HG03108 (cell line): ENCODE data around the gene TMEM151B.

ENCODE experiments used
- ATAC-seq: cut with Tn5 transposase; IDR thresholded peaks from one replicate; pipeline ENCODE4 v1.9.1; 2021; ENCODE audit warnings: moderate library complexity; ENCODE audit not compliant: unreplicated experiment

Gene TMEM151B

DNA sequence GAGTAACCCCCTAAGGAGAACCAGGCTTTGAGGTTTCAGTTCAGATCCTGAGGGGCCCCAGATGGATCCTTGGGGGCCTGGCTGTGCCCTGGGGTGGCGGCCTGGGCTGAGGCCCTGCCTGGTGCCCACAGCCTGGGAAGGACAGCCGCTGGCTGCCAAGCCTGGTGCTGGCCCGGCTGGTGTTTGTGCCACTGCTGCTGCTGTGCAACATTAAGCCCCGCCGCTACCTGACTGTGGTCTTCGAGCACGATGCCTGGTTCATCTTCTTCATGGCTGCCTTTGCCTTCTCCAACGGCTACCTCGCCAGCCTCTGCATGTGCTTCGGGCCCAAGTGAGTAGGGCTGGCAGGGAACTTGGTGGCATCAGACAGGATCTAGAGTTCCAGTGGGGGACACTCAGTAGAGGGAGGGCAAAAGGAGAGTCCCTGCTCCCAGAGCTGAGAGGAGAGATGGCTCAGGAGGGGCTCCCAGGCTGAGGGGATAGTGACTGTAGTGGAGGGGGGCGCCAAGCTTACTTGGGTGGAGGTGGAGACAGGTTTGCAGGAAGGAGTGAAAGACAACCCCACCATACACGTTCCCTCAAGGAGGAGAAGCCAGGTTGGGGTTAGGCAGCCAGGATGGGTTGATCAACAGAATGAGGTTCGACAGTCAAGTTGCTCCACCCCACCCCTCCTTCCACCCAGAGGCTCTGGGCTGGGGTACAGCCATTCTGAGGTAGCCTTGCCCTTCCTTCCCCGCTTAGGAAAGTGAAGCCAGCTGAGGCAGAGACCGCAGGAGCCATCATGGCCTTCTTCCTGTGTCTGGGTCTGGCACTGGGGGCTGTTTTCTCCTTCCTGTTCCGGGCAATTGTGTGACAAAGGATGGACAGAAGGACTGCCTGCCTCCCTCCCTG lies 37.3 kb upstream of the TMEM151B start:
- no peak for ATAC-seq

DNA sequence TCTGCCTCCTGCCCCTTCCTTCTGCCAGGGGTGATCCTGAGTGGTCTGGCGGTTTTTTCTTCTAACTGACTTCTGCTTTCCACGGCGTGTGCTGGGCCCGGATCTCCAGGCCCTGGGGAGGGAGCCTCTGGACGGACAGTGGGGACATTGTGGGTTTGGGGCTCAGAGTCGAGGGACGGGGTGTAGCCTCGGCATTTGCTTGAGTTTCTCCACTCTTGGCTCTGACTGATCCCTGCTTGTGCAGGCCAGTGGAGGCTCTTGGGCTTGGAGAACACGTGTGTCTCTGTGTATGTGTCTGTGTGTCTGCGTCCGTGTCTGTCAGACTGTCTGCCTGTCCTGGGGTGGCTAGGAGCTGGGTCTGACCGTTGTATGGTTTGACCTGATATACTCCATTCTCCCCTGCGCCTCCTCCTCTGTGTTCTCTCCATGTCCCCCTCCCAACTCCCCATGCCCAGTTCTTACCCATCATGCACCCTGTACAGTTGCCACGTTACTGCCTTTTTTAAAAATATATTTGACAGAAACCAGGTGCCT lies 36.6 kb upstream of the TMEM151B start:
- no peak for ATAC-seq

DNA sequence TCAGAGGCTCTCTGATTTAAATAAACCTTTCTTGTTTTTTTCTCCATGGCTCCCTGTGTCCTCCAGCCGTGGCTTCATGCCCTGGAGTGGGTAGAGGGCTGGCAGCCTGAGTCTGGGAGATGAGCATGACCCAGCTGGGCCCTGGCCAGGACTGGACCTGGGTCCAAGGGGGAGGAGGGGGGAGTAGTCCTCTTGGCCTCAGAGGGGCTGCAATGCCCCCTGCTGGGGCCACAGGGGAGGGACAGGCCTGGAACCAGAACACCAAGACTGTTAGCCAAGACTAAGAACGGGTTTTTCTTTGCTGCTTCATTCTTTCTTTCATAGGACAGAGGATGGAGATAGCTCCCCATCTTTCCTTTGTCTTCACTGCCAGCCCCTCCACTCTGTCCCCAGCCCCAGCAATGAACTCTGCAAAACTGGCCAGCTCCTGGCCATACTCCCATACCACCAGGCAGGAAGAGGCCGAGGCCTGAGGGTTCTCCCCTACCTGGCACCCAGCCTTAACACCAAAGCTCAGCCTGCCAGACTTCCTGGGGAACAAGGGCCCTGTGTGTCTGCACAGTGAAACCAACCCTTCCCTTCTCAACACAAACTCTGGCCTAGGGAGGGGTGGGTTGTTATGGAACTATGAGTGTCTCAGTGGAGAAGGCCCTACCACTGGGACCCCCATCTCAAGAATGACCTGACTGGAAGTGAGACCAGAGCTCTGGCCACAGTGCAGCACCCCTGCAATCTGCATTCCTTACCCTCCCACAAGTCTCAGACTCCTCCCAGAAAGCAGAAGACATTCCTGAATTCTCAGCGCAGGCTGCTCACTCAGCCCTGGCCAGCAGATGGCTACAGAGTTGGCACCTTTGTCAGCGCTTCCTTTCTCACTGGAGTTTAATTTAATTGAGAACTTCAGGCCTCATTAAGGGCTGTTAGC lies 35.9 kb upstream of the TMEM151B start:
- no peak for ATAC-seq

DNA sequence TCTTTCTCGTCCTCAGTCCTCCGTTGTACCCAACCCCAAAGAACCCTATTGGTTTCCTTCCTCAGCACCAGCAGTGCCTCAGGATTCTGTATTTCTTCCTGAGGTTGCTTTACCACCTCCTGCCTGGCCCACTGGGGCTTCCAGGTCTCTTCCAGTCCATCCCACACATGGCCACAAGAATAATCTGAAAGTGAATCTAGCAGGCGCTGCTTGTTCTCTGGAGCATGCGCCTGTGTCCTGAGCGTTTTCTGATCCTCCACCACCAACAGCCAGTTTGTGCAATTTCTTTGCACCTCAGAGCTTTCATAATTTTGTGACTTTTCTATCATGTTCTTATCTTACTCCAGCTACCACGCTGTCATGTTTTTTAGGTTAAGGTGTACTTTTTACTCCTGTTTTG lies 35.0 kb upstream of the TMEM151B start:
- ATAC-seq, result no peak

DNA sequence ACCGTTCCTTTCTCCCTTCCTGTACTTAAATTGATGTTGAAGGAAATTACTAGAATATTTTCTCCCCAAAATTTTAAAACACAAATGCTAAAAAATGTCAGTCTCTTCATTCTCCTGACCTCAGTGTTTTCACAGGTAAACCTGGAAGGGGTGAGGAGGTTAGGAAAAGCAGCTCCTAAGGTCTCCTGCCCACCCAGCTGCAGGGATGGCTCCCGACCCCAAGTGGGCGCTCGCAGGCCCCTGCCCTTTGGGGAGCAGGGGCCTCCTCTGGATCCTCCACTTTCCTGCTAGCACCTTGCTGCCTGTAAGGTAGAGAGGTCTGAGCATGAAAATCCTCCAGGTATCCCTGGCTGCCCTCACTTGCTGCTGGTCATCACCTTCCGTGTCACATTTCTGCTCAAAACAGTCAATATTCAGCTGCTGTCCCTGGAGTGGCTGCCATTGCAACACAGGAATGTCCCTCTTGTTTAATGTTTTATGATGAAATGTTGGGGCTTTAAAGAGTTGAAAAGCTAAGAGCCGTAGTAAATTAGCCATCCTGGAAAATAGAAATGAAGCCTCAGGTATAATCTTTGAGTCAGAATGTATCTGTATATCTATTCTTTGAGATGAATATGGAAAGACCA lies 34.2 kb upstream of the TMEM151B start:
- no peak for ATAC-seq

DNA sequence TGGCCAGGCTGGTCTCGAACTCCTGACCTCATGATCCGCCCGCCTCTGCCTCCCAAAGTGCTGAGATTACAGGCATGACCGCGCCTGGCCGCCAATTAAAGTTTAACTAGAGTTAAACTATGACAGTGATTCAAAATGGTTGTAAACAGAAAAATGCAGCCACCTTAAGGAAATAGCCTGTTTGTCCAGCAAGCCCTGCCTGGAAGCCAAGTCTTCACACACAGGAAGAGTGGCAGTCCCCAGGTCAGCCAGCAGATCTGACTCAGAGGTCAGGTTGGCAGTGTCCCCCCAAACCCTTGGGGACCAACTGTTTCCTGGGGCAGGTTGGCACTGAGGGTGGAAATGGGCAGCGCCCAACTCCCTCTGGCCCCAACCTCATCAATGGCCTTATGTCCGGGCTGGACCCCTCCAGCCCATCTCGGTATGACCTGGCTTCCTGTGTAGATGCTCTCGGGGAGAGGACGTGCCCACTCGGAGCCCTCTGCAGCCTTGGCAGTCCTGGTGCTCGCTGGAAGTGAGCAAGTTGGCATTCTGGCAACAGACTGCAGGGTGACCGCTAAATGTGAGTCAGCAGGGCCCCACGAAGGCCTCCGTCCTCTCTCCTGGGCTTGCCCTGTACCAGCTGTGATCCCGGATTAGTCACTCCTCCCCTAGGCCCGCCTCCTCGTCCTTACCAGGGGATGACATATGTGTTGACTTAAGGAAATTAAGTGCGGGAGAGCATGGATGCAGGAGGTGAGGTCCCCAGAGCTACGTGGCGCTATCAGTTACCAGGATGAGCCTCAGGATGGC lies 33.0 kb upstream of the TMEM151B start:
- ATAC-seq, result peak; percentile 58

DNA sequence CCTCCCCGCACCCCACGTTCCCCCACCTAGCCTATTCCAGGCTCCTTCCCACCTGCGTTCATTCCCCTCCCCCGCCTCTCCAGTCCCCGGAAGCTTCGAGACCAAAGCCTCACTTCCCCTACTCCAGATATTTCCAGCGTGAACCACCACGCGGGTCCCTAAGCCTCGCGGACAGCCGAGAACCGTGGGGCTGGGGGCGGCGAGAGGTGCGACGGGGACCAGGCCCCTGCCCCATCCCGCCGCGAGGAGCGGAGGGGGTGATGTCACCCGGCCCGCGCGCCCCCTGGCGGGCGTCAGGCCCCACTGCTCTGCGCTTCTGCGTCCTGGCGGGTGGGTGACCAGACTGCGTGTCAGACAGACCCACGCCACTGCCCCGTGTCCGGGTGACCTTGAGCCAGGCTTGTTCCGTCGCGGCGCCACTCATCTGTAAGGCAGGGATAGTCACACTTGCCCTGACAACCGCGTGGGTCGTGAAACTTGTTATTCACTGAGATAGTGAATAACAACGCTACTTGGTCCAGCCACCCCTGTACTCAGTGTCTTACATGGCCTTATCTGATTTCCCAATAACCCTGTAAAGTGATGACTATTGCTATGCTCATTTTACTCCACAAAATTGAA lies 32.3 kb upstream of the TMEM151B start:
- ATAC-seq, result peak; percentile 67

DNA sequence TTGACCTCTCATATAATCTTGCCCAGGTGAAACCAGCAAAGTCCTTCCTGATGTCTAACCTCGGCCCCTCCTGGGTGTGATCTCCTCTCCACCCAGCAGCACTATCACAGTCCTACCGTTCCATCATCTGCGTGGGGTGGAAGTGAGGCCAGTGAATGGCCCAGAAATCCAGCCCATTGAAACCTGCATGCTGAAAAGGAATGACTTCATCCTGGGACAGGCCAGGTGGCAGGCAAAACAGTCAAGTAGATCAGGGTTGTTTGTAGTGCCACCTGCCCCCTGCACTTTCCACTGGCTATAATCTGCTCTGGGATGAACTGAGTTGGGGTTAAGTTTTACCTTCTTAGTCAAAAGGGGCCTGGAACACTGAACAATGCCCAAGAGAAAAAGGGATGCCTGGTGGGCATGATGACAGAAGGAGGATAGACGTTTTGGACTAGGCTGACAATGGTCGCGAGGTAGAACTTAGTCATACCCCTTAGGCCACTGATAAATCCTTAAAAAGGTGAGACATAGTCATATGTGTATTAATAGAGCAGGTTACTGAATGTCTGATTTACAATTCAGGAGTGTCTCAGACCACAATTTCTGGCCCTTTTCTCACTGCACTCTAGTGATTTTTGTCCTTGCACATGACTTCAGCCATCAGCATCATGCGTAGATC lies 31.4 kb upstream of the TMEM151B start:
- no peak for ATAC-seq

DNA sequence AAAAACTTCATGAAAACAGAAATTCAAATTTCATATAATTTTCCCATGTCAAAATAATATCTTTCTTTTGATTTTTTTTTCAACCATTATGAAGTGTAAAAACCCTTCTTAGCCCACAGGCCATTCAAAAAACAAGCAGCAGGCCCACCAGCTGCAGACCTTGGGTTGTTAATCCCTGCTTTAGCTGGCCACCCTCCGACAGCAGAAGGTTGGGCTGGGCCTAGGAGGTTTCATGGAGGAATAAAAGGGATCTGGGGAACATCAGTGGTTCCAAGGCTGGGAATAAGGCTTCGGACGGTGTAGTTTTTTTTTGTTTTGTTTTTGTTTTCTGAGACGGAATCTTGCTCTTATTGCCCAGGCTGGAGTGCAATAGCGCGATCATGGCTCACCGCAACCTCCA lies 26.9 kb upstream of the TMEM151B start:
- no peak for ATAC-seq

DNA sequence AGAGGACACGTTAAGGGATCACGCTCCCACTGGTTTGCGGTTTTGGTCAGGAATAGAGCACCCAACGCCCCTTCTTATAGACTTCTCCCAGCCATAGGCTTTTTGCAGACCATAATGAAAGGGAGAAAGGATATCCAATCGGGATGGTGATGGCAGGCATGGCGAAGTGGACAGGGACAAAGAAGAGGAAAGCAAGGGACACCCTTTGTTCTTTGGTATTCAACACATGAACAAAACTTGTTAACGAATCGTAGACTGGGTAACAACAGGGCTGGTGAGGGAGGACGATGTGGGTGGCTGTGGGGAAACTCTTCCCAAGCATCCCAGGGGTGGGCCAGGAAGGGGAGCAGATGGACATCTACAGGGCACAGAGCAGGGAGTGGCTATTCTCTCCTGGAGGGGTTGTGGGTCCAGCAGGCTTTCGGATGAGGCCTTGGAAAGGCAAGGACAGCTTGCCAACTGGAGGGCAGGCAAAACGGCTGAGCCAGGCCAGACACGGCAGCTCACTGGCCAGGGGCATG lies 24.8 kb upstream of the TMEM151B start:
- no peak for ATAC-seq

DNA sequence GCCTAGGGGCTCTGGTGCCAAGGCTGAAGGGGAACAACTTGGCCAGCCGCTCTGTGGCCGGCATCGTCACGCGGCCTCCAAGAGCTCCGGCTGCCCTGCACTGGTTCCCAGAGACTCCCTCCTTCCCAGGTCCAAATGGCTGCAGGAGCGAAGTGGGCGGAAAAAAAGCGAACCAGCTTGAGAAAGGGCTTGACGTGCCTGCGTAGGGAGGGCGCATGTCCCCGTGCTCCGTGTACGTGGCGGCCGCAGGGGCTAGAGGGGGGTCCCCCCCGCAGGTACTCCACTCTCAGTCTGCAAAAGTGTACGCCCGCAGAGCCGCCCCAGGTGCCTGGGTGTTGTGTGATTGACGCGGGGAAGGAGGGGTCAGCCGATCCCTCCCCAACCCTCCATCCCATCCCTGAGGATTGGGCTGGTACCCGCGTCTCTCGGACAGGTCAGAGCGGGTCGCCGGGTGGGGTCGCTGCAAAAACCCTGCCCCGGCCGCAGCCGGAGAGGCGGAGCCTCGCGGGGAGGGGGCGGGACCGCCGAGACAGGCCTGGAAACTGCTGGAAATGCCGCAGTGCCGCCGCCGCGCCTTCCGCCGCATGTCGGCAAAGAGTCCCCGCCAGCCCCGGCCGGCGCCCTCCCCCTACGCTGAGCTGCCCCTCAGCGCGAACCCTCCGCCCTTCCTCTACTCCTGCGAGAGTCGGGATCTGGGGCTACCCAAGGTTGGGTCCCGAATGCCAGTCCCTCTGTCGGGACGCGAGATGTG lies 24.2 kb upstream of the TMEM151B start:
- ATAC-seq, result peak; percentile 43

DNA sequence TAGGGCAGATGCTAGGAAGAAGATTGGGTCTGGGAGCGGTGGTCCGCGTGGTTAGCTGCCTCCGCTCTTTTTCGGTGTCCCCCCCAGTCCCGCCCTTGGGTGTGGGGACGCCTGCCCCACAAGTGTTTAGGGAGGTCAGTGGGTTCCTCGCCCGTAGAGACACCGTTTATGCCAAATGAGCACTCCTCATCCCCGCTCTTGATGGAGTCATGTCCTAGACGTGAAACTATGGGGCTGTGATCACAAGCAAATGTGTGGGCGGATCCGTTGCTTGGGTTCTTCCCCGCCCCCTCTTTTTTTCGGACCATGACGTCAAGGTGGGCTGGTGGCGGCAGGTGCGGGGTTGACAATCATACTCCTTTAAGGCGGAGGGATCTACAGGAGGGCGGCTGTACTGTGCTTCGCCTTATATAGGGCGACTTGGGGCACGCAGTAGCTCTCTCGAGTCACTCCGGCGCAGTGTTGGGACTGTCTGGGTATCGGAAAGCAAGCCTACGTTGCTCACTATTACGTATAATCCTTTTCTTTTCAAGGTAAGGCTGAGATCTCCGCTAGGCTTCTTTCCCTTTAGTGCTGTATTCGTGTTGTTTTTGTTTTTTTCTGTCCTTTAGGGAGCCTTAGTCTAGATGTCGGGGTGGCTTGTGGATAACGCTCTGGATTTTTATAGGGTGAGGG lies 23.4 kb upstream of the TMEM151B start, which contains the start of gene HSP90AB1:
Gene HSP90AB1, plus strand, starts transcription at position 439 of the 675 bp plus-strand sequence. CDS start 1,529 bp downstream, outside the sequence.
- peak; percentile 57 for ATAC-seq

DNA sequence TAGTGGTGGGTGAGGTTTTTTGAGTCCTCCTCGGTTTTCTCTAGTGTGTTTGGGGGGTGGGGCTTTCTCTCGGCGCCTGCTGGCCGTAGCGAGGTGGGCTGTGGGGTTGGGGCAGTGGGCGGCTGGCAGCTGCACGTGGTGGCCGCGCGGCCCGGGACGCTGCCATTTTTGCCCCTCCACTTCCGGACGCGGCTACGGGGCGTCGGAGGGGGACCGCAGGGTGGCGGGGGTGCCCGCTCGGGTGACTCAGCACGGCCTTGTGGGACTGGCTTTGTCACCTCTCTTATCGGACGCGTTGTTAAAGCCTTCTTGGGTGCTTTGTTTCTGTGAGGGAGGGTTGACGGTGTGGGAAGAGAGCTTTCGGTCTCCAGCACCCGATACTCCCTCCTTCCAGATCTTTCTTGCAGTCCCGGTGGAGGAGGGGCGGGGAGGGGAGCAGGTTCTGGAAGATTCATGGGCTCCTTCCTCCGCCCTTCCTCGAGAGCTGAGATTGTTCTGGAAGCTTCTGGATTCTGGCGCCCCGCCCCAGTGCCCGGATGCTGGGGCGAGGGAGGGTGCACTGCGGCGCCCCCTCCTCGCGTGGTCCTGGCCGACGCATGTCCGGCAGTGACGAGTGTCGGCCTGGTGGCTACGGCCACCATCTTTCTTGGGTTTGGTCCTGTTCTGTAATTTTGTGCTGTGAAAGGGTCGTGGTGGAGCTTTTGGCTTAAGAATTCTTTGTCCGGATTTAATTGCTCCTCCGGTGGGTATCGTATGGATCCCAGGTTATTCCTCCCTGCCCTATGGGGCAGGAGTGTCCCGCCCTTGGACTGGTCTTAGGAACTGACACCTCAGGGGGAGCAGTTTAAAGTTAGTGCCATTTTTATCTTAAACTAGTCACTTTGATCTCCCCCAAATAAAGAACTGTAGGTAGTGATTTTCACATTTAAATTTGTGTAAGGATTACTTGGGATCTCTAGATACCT lies 22.6 kb upstream of the TMEM151B start:
- peak; percentile 29 for ATAC-seq

DNA sequence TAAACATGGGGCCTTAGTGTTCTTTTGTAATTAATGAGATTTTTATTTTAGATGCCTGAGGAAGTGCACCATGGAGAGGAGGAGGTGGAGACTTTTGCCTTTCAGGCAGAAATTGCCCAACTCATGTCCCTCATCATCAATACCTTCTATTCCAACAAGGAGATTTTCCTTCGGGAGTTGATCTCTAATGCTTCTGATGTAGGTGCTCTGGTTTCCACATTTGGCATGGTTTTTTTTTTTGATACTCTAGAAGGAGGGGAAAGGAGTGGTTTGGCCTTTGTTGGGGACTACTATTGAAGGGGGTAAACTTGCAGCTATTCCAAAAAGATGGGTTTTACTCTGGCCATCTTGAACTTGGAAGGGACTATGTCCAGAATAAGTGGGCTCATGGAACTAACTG lies 21.7 kb upstream of the TMEM151B start:
- no peak for ATAC-seq

DNA sequence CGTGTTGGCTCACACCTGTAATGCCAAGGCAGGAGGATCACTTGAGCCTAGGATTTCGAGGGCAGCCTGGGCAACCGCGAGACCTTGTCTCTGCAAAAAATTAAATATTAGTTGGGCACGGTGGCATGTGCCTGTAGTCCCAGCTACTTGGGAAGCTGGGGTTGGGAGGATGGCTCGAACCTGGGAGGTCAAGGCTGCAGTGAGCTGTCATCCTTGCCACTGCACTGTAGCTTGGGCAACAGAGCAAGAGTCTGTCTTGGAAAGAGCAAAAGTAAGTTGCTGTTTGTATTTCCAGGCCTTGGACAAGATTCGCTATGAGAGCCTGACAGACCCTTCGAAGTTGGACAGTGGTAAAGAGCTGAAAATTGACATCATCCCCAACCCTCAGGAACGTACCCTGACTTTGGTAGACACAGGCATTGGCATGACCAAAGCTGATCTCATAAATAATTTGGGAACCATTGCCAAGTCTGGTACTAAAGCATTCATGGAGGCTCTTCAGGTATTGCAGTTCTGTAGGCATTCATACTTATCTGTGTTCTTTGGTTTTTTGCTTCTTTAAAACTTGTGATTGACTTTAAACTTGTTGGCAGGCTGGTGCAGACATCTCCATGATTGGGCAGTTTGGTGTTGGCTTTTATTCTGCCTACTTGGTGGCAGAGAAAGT lies 21.0 kb upstream of the TMEM151B start:
- ATAC-seq, result no peak
